Caco-2 (cell line): ENCODE data around the gene MAZ. TPM values are rescaled to one million over a fixed set of nuclear protein-coding genes. Genes with fewer than 3 reads are reported as not detected.
"Not testable (repeated sequence)": the region's sequence is repeated elsewhere in the genome, so short reads cannot be mapped to it uniquely, and the experiment has no call there.

Experiments
- BruUV-seq: library from RNA; stranded (reverse); fragments of 400-500 nt; replicated peaks from 2 replicates; lab custom pipeline; 2021; lab: Mats Ljungman, UMichigan
- CTCF ChIA-PET: fragments of 300-600 bp; sonication (Branson Sonifier 250); formaldehyde crosslinking; loops from one replicate; lab custom pipeline; 2022; ENCODE audit warnings: antibody characterized with exemption; lab: Charles Lee
- POLR2A ChIA-PET: fragments of 300-600 bp; sonication (Branson Sonifier 250); formaldehyde crosslinking; loops from one replicate; lab custom pipeline; 2022; ENCODE audit warnings: antibody characterized with exemption; lab: Charles Lee
- DNase-seq, 2 experiments: peaks; one replicate each; pipeline versions ENCODE4 v3.0.0 to v3.0.0-alpha.2; 2020 to 2022
- H3K27me3 ChIP-seq: replicated peaks from 2 replicates; pipeline ENCODE4 v1.6.0; 2011; ENCODE audit warnings: low read length; ENCODE audit not compliant: control insufficient read depth, insufficient read depth
- H3K36me3 ChIP-seq: 2 replicates; pipeline ENCODE4 v1.5.1; 2011; ENCODE audit warnings: low read length; ENCODE audit not compliant: control insufficient read depth, insufficient read depth
- H3K4me1 ChIP-seq: fragments of 250-450 bp; sonication (Bioruptor Pico); 2 replicates; pipeline ENCODE4 v1.5.1; 2020; ENCODE audit warnings: mild to moderate bottlenecking
- H3K4me3 ChIP-seq: 2 replicates; pipeline ENCODE4 v1.5.1; 2011; ENCODE audit warnings: low read depth, mild to moderate bottlenecking, control low read depth, low read length
- H3K9me3 ChIP-seq: fragments of 250-450 bp; sonication (Bioruptor Pico); 2 replicates; pipeline ENCODE4 v1.5.1; 2020; ENCODE audit warnings: mild to moderate bottlenecking, moderate library complexity
- H3K27ac Mint-ChIP-seq: one replicate; pipeline ENCODE4 v1.8.0; 2022; ENCODE audit warnings: mixed read lengths; ENCODE audit not compliant: unreplicated experiment
- H3K27me3 Mint-ChIP-seq: one replicate; pipeline ENCODE4 v1.8.0; 2022; ENCODE audit warnings: mixed read lengths; ENCODE audit not compliant: insufficient read depth, unreplicated experiment
- H3K36me3 Mint-ChIP-seq: one replicate; pipeline ENCODE4 v1.8.0; 2022; ENCODE audit warnings: mild to moderate bottlenecking, mixed read lengths; ENCODE audit not compliant: insufficient read depth, unreplicated experiment
- H3K4me1 Mint-ChIP-seq: one replicate; pipeline ENCODE4 v1.8.0; 2022; ENCODE audit warnings: low read depth, mixed read lengths; ENCODE audit not compliant: unreplicated experiment
- H3K4me3 Mint-ChIP-seq: one replicate; pipeline ENCODE4 v1.8.0; 2022; ENCODE audit warnings: mild to moderate bottlenecking, moderate library complexity, mixed read lengths; ENCODE audit not compliant: unreplicated experiment
- H3K9me3 Mint-ChIP-seq: one replicate; pipeline ENCODE4 v1.8.0; 2022; ENCODE audit warnings: mixed read lengths; ENCODE audit not compliant: unreplicated experiment
- CTCF ChIP-seq, 2 experiments: fragments of 200-600 bp in 1 of 2; IDR thresholded peaks; 1 replicate in 1 of 2; 2 replicates in 1 of 2; pipeline versions ENCODE4 v1.5.1 to v1.8.0; 2011 to 2022; ENCODE audit warnings: antibody characterized with exemption in 1 of 2, control low read depth in 1 of 2, inconsistent platforms in 1 of 2, low read depth in 1 of 2, low read length in 1 of 2, mild to moderate bottlenecking in 1 of 2, moderate library complexity in 1 of 2; ENCODE audit not compliant: insufficient read depth in 1 of 2, severe bottlenecking in 1 of 2, unreplicated experiment in 1 of 2
- intact Hi-C: fragments of 100-400 bp; cut with micrococcal nuclease; formaldehyde crosslinking; loops from one replicate; pipeline ENCODE4 v1.10.0; 2022; ENCODE audit not compliant: unreplicated experiment
- total RNA-seq: library from RNA; stranded (reverse); gene quantifications from 2 replicates; pipeline ENCODE4 v1.2.3, GENCODE V29; 2022

Gene MAZ
- total RNA-seq, 1 experiment from 2014 or later, result 317 TPM

GRCh38 chr16:29831490-29831889, 25.2 kb downstream of the MAZ start:
- BruUV-seq, result no TSS peak
- Histone ChIP-seq H3K4me3 (no peak overlapping the region), H3K27me3 (no peaks in the 10 kb centered on the region), H3K36me3 (0 out of 2 replicates have a peak, but pooled peaks cover 2% of the 10 kb centered on the region), H3K4me1 (peaks cover 31% of the 10 kb centered on the region), H3K9me3 (no peaks in the 10 kb centered on the region)
- Mint-ChIP-seq H3K27ac (peak overlapping the region; percentile 89), H3K4me3 (no peak overlapping the region), H3K4me1 (peaks cover 20% of the 10 kb centered on the region), H3K36me3 (peaks cover 25% of the 10 kb centered on the region), H3K9me3 (no peaks in the 10 kb centered on the region), H3K27me3 (no peaks in the 10 kb centered on the region)
- ChIA-PET CTCF (no interaction called here), POLR2A (no interaction called here)
- intact Hi-C loops, result no loop called here
- TF ChIP-seq CTCF (IDR thresholded peaks at IDR 0.05; ENCODE audit: insufficient read depth in 1 of 2, low read depth in 1 of 2, low read length in 1 of 2, severe bottlenecking in 1 of 2, unreplicated experiment in 1 of 2), result no peak
- no peak for DNase-seq

GRCh38 chr16:29833219-29833618, 26.9 kb downstream of the MAZ start:
- H3K4me3 Mint-ChIP-seq, H3K9me3 Mint-ChIP-seq, POLR2A ChIA-PET, intact Hi-C loops, DNase-seq, H3K36me3 ChIP-seq, H3K4me3 ChIP-seq, H3K9me3 ChIP-seq, H3K27me3 ChIP-seq, BruUV-seq, H3K27ac Mint-ChIP-seq, H3K27me3 Mint-ChIP-seq: not testable (repeated sequence)
- peaks cover 21% of the 10 kb centered on the region for H3K4me1 ChIP-seq
- Mint-ChIP-seq H3K4me1 (peaks cover 14% of the 10 kb centered on the region), H3K36me3 (peaks cover 19% of the 10 kb centered on the region)
- CTCF ChIA-PET, result interaction anchor here (1.2 kb wide), 1 partner anchor 9 kb away, joined by 3 read pairs; no protein-coding TSS in a partner anchor

GRCh38 chr16:29834079-29834478, 27.8 kb downstream of the MAZ start:
- Mint-ChIP-seq H3K9me3 (no peaks in the 10 kb centered on the region), H3K4me1 (peaks cover 14% of the 10 kb centered on the region), H3K27me3 (no peaks in the 10 kb centered on the region), H3K4me3 (no peak overlapping the region), H3K27ac (no peak overlapping the region), H3K36me3 (peaks cover 19% of the 10 kb centered on the region)
- H3K9me3 ChIP-seq, result no peaks in the 10 kb centered on the region
- BruUV-seq, result no TSS peak
- TF ChIP-seq CTCF (IDR thresholded peaks at IDR 0.05; ENCODE audit: insufficient read depth in 1 of 2, low read depth in 1 of 2, low read length in 1 of 2, severe bottlenecking in 1 of 2, unreplicated experiment in 1 of 2), result no peak
- H3K27me3 ChIP-seq, result no peaks in the 10 kb centered on the region
- intact Hi-C loops, result no loop called here
- DNase-seq, result no peak
- CTCF ChIA-PET, result interaction anchor here (0.6 kb wide), 1 partner anchor 15 kb away, joined by 5 read pairs; no protein-coding TSS in a partner anchor
- 0 out of 2 replicates have a peak, but pooled peaks cover 2% of the 10 kb centered on the region for H3K36me3 ChIP-seq
- H3K4me1 ChIP-seq, result peaks cover 12% of the 10 kb centered on the region
- no peak overlapping the region for H3K4me3 ChIP-seq
- POLR2A ChIA-PET, result no interaction called here
